HepG2 (cell line): ENCODE measurements around the gene CPNE2. TPM values are rescaled to one million over a fixed set of nuclear protein-coding genes. Genes with fewer than 3 reads are reported as not detected.

ENCODE experiments used
- LBX2 ChIP-seq: sonication (generic); formaldehyde crosslinking; IDR thresholded peaks from 2 replicates; pipeline ENCODE4 v1.5.0; 2020; ENCODE audit warnings: missing genetic modification reagents, mild to moderate bottlenecking, borderline replicate concordance
- PITX1 ChIP-seq: sonication (generic); formaldehyde crosslinking; IDR thresholded peaks from 2 replicates; pipeline ENCODE4 v1.5.1; 2020; ENCODE audit warnings: mild to moderate bottlenecking, missing genetic modification reagents
- PRPF4 ChIP-seq: fragments of 200-400 bp; formaldehyde crosslinking; IDR thresholded peaks from 2 replicates; pipeline ENCODE4 v1.6.1; 2016; ENCODE audit warnings: low read length, low read depth; ENCODE audit not compliant: poor library complexity, severe bottlenecking
- YEATS2 ChIP-seq: sonication (generic); formaldehyde crosslinking; IDR thresholded peaks from 2 replicates; pipeline ENCODE4 v1.4.0; 2020; ENCODE audit warnings: missing genetic modification reagents, borderline replicate concordance
- ZBTB39 ChIP-seq: sonication (generic); formaldehyde crosslinking; IDR thresholded peaks from 2 replicates; pipeline ENCODE4 v1.5.0; 2020; ENCODE audit warnings: missing genetic modification reagents
- ZFP62 ChIP-seq: sonication (generic); formaldehyde crosslinking; IDR thresholded peaks from 2 replicates; pipeline ENCODE4 v1.4.0; 2020; ENCODE audit warnings: missing genetic modification reagents
- ZNF678 ChIP-seq: sonication (generic); formaldehyde crosslinking; IDR thresholded peaks from 2 replicates; pipeline ENCODE4 v1.4.0; 2020; ENCODE audit warnings: mild to moderate bottlenecking, missing genetic modification reagents
- ZNF850 ChIP-seq: sonication (generic); formaldehyde crosslinking; conservative IDR thresholded peaks from 2 replicates; pipeline ENCODE4 v1.9.0; 2021; ENCODE audit warnings: mild to moderate bottlenecking, missing genetic modification reagents
- polyA plus RNA-seq, 8 experiments: library from polyadenylated mRNA; depleted of rRNA in 3 of 8; stranded (reverse) in 7 of 8; unstranded in 1 of 8; fragments of >200 nt; fragmentation: Illumina TruSeq in 4 of 8; extraction: Trizol in 4 of 8; gene quantifications; 2 replicates each; pipeline versions ENCODE4 v1.2.1 to v1.2.3, GENCODE V29; 2011 to 2016; ENCODE audit warnings: low read depth in 4 of 8, missing spikeins in 1 of 8, mixed read lengths in 1 of 8; ENCODE audit not compliant: insufficient read depth in 1 of 8
- total RNA-seq, 5 experiments: library from RNA; depleted of rRNA; stranded (reverse); fragments of >200 nt; fragmentation: Illumina TruSeq; extraction: Trizol; gene quantifications; 2 replicates each; pipeline ENCODE4 v1.2.3, GENCODE V29; 2016; ENCODE audit warnings: low read depth in 1 of 5
- TF ChIP-seq, protein P1 (sequence below), 2 experiments: sonication (generic) in 1 of 2; formaldehyde crosslinking in 1 of 2; IDR thresholded peaks; 2 replicates each; pipeline versions ENCODE4 v1.5.1 to v1.6.1; 2011 to 2020; ENCODE audit warnings: borderline replicate concordance in 1 of 2, low read depth in 1 of 2, low read length in 1 of 2, mild to moderate bottlenecking in 1 of 2, missing genetic modification reagents in 1 of 2, moderate library complexity in 1 of 2
- TF ChIP-seq, protein P2 (sequence below): sonication (generic); formaldehyde crosslinking; IDR thresholded peaks from 2 replicates; pipeline ENCODE4 v1.8.1; 2022; ENCODE audit warnings: low read depth, mild to moderate bottlenecking, missing genetic modification reagents
- TF ChIP-seq, protein P3 (sequence below): sonication (generic); formaldehyde crosslinking; IDR thresholded peaks from 2 replicates; pipeline ENCODE4 v1.4.0; 2020; ENCODE audit warnings: missing genetic modification reagents

CPNE2 gene
- total and polyA plus RNA-seq, 2 of the 13 experiments (the other 11 are each of a cell fraction or from before 2014, with no cell fraction given) = 10.6 to 23.3 TPM

DNA sequence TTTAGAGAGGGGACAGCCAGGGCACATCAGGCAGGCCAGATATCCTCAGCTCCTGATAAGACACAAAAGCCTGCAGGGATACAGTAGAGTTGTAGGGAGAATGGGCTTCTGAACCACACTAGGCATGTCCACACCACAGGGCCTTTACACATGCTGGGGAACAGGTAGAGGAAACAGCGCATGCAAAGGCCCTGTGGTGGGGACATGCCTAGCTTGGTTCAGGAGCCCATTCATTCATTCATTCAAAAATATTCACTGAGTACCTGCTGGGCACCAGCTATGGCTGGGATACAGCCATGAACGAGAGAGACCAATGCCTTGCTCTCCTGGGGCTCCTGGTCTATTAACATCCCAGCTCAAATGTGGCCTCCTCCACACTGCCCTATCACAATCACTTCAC is 4.4 kb downstream of the CPNE2 start (continued):
- TF ChIP-seq, protein P1, sequence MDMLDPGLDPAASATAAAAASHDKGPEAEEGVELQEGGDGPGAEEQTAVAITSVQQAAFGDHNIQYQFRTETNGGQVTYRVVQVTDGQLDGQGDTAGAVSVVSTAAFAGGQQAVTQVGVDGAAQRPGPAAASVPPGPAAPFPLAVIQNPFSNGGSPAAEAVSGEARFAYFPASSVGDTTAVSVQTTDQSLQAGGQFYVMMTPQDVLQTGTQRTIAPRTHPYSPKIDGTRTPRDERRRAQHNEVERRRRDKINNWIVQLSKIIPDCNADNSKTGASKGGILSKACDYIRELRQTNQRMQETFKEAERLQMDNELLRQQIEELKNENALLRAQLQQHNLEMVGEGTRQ (IDR thresholded peaks at IDR 0.05; ENCODE audit: low read depth, low read length) = no peak
- TF ChIP-seq, protein P1 (CRISPR knock-in tag; IDR thresholded peaks at IDR 0.05; ENCODE audit: borderline replicate concordance) = no peak
- TF ChIP-seq LBX2 (CRISPR knock-in tag) (no peak), PITX1 (CRISPR knock-in tag) (no peak), ZBTB39 (CRISPR knock-in tag) (no peak), ZNF850 (no peak), ZNF678 (CRISPR knock-in tag) (no peak), PRPF4 (no peak), ZFP62 (CRISPR knock-in tag) (no peak), YEATS2 (CRISPR knock-in tag) (no peak)
- TF ChIP-seq, protein P2, sequence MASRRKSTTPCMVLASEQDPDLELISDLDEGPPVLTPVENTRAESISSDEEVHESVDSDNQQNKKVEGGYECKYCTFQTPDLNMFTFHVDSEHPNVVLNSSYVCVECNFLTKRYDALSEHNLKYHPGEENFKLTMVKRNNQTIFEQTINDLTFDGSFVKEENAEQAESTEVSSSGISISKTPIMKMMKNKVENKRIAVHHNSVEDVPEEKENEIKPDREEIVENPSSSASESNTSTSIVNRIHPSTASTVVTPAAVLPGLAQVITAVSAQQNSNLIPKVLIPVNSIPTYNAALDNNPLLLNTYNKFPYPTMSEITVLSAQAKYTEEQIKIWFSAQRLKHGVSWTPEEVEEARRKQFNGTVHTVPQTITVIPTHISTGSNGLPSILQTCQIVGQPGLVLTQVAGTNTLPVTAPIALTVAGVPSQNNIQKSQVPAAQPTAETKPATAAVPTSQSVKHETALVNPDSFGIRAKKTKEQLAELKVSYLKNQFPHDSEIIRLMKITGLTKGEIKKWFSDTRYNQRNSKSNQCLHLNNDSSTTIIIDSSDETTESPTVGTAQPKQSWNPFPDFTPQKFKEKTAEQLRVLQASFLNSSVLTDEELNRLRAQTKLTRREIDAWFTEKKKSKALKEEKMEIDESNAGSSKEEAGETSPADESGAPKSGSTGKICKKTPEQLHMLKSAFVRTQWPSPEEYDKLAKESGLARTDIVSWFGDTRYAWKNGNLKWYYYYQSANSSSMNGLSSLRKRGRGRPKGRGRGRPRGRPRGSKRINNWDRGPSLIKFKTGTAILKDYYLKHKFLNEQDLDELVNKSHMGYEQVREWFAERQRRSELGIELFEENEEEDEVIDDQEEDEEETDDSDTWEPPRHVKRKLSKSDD (CRISPR knock-in tag) = no peak
- TF ChIP-seq, protein P3, sequence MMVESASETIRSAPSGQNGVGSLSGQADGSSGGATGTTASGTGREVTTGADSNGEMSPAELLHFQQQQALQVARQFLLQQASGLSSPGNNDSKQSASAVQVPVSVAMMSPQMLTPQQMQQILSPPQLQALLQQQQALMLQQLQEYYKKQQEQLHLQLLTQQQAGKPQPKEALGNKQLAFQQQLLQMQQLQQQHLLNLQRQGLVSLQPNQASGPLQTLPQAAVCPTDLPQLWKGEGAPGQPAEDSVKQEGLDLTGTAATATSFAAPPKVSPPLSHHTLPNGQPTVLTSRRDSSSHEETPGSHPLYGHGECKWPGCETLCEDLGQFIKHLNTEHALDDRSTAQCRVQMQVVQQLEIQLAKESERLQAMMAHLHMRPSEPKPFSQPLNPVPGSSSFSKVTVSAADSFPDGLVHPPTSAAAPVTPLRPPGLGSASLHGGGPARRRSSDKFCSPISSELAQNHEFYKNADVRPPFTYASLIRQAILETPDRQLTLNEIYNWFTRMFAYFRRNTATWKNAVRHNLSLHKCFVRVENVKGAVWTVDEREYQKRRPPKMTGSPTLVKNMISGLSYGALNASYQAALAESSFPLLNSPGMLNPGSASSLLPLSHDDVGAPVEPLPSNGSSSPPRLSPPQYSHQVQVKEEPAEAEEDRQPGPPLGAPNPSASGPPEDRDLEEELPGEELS (CRISPR knock-in tag) = no peak
